WERI-Rb-1 (cell line): ENCODE results near the gene SMIM5.
A peak's percentile ranks its signal among the peaks of the same experiment; 100 is the strongest.

Experiments
- DNase-seq: peaks from one replicate; pipeline ENCODE4 v3.0.0-alpha.2; 2020
- H3K27ac ChIP-seq: fragments of 250-450 bp; sonication (Bioruptor Pico); 2 replicates; pipeline ENCODE4 v1.5.1; 2020; ENCODE audit warnings: mild to moderate bottlenecking, moderate library complexity
- H3K27me3 ChIP-seq: fragments of 250-450 bp; sonication (Bioruptor Pico); 2 replicates; pipeline ENCODE4 v1.5.1; 2021; ENCODE audit warnings: mild to moderate bottlenecking, low read depth, moderate library complexity; ENCODE audit not compliant: insufficient read depth, severe bottlenecking
- H3K36me3 ChIP-seq: fragments of 250-450 bp; sonication (Bioruptor Pico); 2 replicates; pipeline ENCODE4 v1.5.1; 2020; ENCODE audit warnings: mild to moderate bottlenecking, moderate library complexity
- H3K4me3 ChIP-seq: 2 replicates; pipeline ENCODE4 v1.5.1; 2011; ENCODE audit warnings: low read depth, mild to moderate bottlenecking, control low read depth, low read length
- H3K9me3 ChIP-seq: fragments of 250-450 bp; sonication (Bioruptor Pico); 2 replicates; pipeline ENCODE4 v1.5.1; 2021; ENCODE audit warnings: mild to moderate bottlenecking, moderate library complexity; ENCODE audit not compliant: severe bottlenecking
- TF ChIP-seq, protein P1 (sequence below): IDR thresholded peaks from 2 replicates; pipeline ENCODE4 v1.5.1; 2011; ENCODE audit warnings: low read depth, mild to moderate bottlenecking, control low read depth, inconsistent platforms, low read length

Gene SMIM5

DNA sequence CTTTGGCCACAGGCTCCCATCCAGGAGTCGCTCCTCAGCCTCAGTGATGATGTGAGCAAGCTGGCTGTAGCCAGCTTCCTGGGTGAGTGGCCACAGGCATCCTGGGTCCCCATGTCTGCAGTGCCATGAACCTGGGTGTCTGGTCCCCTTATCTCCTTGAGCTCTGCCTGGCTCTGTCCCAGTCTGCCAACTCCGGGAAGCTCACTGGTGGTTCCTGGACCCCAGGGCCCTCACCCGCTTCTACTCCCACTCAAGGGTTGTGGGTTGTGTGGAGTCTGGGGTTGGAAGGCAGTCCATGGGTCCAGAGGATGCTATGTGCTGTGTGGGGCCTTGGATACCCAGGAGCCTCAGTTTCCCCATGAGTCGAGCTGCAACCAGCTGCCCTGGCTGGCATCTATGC is 11.7 kb upstream of the SMIM5 start:
- Histone ChIP-seq H3K36me3 (peaks cover 6% of the 10 kb centered on the region), H3K27me3 (no peaks in the 10 kb centered on the region), H3K9me3 (no peaks in the 10 kb centered on the region), H3K27ac (no peak overlapping the region), H3K4me3 (no peak overlapping the region)
- TF ChIP-seq, protein P1, sequence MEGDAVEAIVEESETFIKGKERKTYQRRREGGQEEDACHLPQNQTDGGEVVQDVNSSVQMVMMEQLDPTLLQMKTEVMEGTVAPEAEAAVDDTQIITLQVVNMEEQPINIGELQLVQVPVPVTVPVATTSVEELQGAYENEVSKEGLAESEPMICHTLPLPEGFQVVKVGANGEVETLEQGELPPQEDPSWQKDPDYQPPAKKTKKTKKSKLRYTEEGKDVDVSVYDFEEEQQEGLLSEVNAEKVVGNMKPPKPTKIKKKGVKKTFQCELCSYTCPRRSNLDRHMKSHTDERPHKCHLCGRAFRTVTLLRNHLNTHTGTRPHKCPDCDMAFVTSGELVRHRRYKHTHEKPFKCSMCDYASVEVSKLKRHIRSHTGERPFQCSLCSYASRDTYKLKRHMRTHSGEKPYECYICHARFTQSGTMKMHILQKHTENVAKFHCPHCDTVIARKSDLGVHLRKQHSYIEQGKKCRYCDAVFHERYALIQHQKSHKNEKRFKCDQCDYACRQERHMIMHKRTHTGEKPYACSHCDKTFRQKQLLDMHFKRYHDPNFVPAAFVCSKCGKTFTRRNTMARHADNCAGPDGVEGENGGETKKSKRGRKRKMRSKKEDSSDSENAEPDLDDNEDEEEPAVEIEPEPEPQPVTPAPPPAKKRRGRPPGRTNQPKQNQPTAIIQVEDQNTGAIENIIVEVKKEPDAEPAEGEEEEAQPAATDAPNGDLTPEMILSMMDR: no peak
- no peak for DNase-seq

DNA sequence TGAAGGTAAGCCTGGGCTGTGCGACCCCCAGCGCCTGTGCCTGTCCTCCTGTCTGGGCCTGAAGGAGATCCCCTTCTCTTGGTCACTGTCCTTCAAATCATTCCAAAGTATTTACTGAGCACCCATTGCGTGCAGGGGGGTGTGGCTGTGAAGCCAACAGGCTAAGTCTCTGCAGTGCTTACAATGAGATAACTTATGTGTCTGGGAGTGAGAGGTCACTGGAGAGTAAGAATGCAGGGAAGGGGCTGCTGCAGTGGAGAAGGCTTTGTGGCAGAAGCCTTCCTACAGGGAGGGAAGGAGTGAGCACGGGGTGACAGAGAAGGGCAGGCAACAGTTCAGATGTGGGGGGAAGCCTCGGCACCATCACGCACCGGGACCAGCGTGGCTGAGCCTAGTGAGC is 11.2 kb upstream of the SMIM5 start:
- Histone ChIP-seq H3K9me3 (no peaks in the 10 kb centered on the region), H3K27me3 (no peaks in the 10 kb centered on the region), H3K27ac (no peak overlapping the region), H3K4me3 (no peak overlapping the region), H3K36me3 (peaks cover 12% of the 10 kb centered on the region)
- TF ChIP-seq, protein P1: no peak
- DNase-seq: peak; percentile 21

GRCh38 chr17:75622771-75623273 is 10.4 kb upstream of the SMIM5 start:
- TF ChIP-seq, protein P1: no peak
- DNase-seq: no peak
- no peaks in the 10 kb centered on the region for H3K27me3 ChIP-seq
- peaks cover 17% of the 10 kb centered on the region for H3K36me3 ChIP-seq
- H3K27ac ChIP-seq: no peak overlapping the region
- no peak overlapping the region for H3K4me3 ChIP-seq
- H3K9me3 ChIP-seq: no peaks in the 10 kb centered on the region

- H3K27me3 ChIP-seq: no peaks in the 10 kb centered on the region
- H3K9me3 ChIP-seq: no peaks in the 10 kb centered on the region
- no peak overlapping the region for H3K4me3 ChIP-seq
- no peak for DNase-seq
- TF ChIP-seq, protein P1: no peak
- peaks cover 17% of the 10 kb centered on the region for H3K36me3 ChIP-seq
- H3K27ac ChIP-seq: no peak overlapping the region
Measured at GRCh38 chr17:75623386-75623785, 9.8 kb upstream of the SMIM5 start.

GRCh38 chr17:75624021-75624420 is 9.2 kb upstream of the SMIM5 start:
- Histone ChIP-seq H3K9me3 (no peaks in the 10 kb centered on the region), H3K27me3 (no peaks in the 10 kb centered on the region), H3K27ac (no peak overlapping the region), H3K4me3 (no peak overlapping the region), H3K36me3 (peaks cover 17% of the 10 kb centered on the region)
- DNase-seq: no peak
- TF ChIP-seq, protein P1: no peak

DNA sequence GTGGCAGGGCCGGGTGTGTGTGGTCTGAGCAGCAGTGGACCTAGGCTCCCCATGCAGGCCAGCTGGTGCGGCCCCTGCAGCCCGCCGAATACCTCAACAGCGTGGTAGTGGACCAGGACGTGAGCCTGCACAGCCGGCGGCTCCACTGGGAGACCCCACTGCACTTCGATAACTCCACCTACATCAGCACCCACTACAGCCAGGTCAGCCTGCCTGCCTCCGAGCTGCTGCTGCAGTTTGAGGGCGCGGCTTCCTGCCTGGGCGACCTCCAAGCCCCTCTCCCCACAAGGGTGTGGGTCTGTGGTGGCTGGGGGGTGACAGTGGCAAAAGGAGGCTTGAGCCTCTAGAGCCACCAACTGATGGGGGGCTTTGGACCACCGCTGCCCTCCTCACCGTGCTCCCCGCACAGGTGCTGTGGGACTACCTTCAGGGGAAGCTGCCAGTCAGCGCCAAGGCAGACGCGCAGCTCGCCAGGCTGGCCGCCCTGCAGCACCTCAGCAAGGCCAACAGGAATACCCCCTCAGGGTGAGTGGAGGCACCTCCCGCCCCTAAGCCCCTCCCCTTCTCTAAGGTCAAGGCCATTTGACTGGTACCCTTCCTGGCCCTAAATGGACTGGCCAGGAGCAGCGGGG is 8.4 kb upstream of the SMIM5 start:
- Histone ChIP-seq H3K4me3 (no peak overlapping the region), H3K27ac (no peak overlapping the region), H3K9me3 (no peaks in the 10 kb centered on the region), H3K27me3 (no peaks in the 10 kb centered on the region), H3K36me3 (peaks cover 17% of the 10 kb centered on the region)
- DNase-seq: no peak
- TF ChIP-seq, protein P1: no peak
